Nephron (organoid): ENCODE measurements around the gene LANCL1.
"Not testable (repeated sequence)": the region's sequence is repeated elsewhere in the genome, so short reads cannot be mapped to it uniquely, and the experiment has no call there.

Experiments
- H3K27ac Mint-ChIP-seq, 3 experiments: 2 replicates each; pipeline ENCODE4 v1.8.0; 2020; ENCODE audit warnings: mixed read lengths in 3 of 3, mild to moderate bottlenecking in 2 of 3, moderate library complexity in 1 of 3
- H3K27me3 Mint-ChIP-seq: 2 replicates; pipeline ENCODE4 v1.8.0; 2021; ENCODE audit warnings: low read depth, mild to moderate bottlenecking, moderate library complexity, mixed read lengths
- H3K36me3 Mint-ChIP-seq: 2 replicates; pipeline ENCODE4 v1.8.0; 2020; ENCODE audit warnings: low read depth, mixed read lengths
- H3K4me1 Mint-ChIP-seq: 2 replicates; pipeline ENCODE4 v1.8.0; 2020; ENCODE audit warnings: mixed read lengths
- H3K4me3 Mint-ChIP-seq, 3 experiments: 2 replicates each; pipeline ENCODE4 v1.8.0; 2020; ENCODE audit warnings: mild to moderate bottlenecking in 3 of 3, mixed read lengths in 3 of 3, moderate library complexity in 2 of 3
- H3K9me3 Mint-ChIP-seq: 2 replicates; pipeline ENCODE4 v1.8.0; 2020; ENCODE audit warnings: mixed read lengths
- TF ChIP-seq, protein P1 (sequence below), 3 experiments: fragments of 200-600 bp; sonication (generic); IDR thresholded peaks; one replicate each; pipeline ENCODE4 v1.5.0; 2021; ENCODE audit warnings: antibody characterized with exemption in 3 of 3; ENCODE audit not compliant: unreplicated experiment in 3 of 3

Gene LANCL1

DNA sequence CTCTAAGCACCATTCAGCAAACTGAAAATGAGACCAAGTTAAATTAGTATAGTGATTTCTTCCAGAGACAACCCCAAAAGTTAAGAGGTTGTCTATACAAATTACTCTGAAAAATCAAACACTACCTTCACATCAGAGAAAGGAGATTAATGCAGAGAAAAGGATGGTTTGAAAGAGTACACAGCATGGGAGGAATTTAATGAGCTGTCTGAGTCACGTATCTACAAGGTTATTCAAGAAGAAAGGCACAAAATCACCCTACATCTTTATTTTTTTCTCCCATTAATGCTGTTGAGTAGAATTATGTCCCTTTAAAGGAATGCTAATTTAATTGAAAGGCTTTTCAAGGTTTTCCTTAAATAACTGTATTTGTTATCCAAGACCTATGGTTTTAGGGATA lies 41.1 kb downstream of the LANCL1 start:
- H3K27ac Mint-ChIP-seq: no peak overlapping the region
- H3K4me1 Mint-ChIP-seq: peaks cover 5% of the 10 kb centered on the region
- TF ChIP-seq, protein P1, sequence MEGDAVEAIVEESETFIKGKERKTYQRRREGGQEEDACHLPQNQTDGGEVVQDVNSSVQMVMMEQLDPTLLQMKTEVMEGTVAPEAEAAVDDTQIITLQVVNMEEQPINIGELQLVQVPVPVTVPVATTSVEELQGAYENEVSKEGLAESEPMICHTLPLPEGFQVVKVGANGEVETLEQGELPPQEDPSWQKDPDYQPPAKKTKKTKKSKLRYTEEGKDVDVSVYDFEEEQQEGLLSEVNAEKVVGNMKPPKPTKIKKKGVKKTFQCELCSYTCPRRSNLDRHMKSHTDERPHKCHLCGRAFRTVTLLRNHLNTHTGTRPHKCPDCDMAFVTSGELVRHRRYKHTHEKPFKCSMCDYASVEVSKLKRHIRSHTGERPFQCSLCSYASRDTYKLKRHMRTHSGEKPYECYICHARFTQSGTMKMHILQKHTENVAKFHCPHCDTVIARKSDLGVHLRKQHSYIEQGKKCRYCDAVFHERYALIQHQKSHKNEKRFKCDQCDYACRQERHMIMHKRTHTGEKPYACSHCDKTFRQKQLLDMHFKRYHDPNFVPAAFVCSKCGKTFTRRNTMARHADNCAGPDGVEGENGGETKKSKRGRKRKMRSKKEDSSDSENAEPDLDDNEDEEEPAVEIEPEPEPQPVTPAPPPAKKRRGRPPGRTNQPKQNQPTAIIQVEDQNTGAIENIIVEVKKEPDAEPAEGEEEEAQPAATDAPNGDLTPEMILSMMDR (IDR thresholded peaks at IDR 0.05; ENCODE audit: unreplicated experiment in 3 of 3): no peak
- H3K36me3 Mint-ChIP-seq: peaks cover 78% of the 10 kb centered on the region
- no peak overlapping the region for H3K4me3 Mint-ChIP-seq
- H3K9me3 Mint-ChIP-seq: no peaks in the 10 kb centered on the region
- no peaks in the 10 kb centered on the region for H3K27me3 Mint-ChIP-seq

DNA sequence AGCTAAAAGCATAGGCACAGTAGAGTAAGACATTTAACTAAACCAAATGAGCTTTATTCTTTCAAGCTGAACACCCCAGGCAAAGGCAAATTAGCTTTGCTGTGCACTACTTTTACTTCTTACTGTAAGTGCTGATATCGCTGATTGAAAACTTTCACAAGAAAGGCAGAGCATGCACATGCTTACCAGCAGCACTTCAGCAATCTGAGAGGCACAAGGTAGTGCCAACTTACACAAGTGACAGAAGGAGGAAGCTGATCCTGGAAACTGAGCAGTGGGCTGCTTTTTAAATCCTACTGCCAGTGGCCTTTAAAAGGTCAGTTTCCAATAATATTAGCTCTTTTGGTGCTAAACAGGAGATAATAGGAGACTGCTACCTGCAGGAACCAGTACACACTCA lies 43.9 kb downstream of the LANCL1 start:
- peaks cover 90% of the 10 kb centered on the region for H3K36me3 Mint-ChIP-seq
- no peak overlapping the region for H3K4me3 Mint-ChIP-seq
- TF ChIP-seq, protein P1 (IDR thresholded peaks at IDR 0.05; ENCODE audit: unreplicated experiment in 3 of 3): no peak
- no peaks in the 10 kb centered on the region for H3K27me3 Mint-ChIP-seq
- H3K4me1 Mint-ChIP-seq: peaks cover 10% of the 10 kb centered on the region
- peaks cover under 1% of the 10 kb centered on the region for H3K9me3 Mint-ChIP-seq
- H3K27ac Mint-ChIP-seq: no peak overlapping the region

DNA sequence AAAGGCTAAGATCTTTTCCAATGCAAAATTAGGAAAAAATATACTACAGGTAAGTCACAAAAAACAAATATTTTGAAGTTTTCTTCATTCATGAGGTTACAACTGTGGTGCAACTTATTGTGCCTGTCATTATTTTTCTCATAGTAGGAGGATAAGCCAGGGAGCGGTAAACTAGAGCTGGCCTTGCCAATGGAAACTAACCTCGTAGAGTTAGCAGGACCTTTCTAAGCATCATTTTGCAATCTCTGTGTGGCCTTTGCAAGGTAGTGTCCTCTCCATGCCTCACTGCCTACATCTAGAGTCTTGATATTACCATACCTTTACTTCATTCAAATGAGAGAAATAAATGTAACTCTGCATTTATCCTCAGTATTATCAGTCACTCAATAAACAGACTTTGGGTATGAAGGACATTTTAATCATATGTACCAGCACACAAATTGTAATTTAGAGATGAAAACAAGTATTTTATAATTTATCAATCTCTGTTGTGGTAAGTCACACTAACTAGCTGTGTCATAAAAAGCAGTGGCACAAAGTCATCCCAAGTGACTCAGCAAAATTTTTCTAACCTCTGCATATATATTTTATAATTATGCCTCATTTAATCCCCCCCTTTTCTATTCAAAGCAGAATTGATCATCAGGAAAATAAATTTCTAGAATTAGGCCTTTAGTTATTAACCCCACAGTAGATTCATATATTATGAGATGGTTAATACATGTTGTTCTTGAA lies 47.0 kb downstream of the LANCL1 start:
- H3K27me3 Mint-ChIP-seq: no peaks in the 10 kb centered on the region
- no peak overlapping the region for H3K27ac Mint-ChIP-seq
- H3K36me3 Mint-ChIP-seq: peaks cover 98% of the 10 kb centered on the region
- H3K4me1 Mint-ChIP-seq: peaks cover 10% of the 10 kb centered on the region
- peaks cover 27% of the 10 kb centered on the region for H3K9me3 Mint-ChIP-seq
- H3K4me3 Mint-ChIP-seq: no peak overlapping the region
- TF ChIP-seq, protein P1 (IDR thresholded peaks at IDR 0.05; ENCODE audit: unreplicated experiment in 3 of 3): no peak

GRCh38 chr2:210428393-210429179 lies 48.0 kb downstream of the LANCL1 start:
- Mint-ChIP-seq H3K4me3 (no peak overlapping the region), H3K27me3 (no peaks in the 10 kb centered on the region), H3K9me3 (peaks cover 32% of the 10 kb centered on the region), H3K36me3 (peaks cover 93% of the 10 kb centered on the region), H3K4me1 (peaks cover 10% of the 10 kb centered on the region), H3K27ac (no peak overlapping the region)
- TF ChIP-seq, protein P1 (IDR thresholded peaks at IDR 0.05; ENCODE audit: unreplicated experiment in 3 of 3): no peak

DNA sequence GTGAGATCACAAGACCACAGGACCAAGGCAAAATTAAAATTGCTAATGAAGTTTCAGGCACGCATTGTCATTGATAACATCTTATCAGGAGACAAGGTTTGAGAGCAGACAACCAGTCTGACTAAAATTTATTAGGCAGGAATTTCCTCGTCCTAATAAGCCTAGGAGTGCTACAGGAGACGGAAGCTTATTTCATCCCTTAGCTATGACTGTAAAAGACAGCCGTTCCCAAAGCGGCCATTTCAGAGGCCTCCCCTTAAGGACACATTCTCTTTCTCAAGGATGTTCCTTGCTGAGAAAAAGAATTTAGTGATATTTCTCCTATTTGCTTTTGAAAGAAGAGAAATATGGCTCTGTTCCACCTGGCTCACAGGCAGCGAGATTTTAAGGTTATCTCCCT lies 49.2 kb downstream of the LANCL1 start:
- Mint-ChIP-seq H3K9me3 (peaks cover 32% of the 10 kb centered on the region), H3K36me3 (peaks cover 80% of the 10 kb centered on the region)
- H3K4me3 Mint-ChIP-seq, H3K27ac Mint-ChIP-seq, H3K27me3 Mint-ChIP-seq, H3K4me1 Mint-ChIP-seq: not testable (repeated sequence)

- TF ChIP-seq, protein P1 (IDR thresholded peaks at IDR 0.05; ENCODE audit: unreplicated experiment in 3 of 3): no peak
- Mint-ChIP-seq H3K4me1 (peaks cover 4% of the 10 kb centered on the region), H3K9me3 (peaks cover 28% of the 10 kb centered on the region), H3K4me3 (no peak overlapping the region), H3K27ac (no peak overlapping the region), H3K27me3 (no peaks in the 10 kb centered on the region), H3K36me3 (peaks cover 32% of the 10 kb centered on the region)
Measured at GRCh38 chr2:210422366-210422765, 54.2 kb downstream of the LANCL1 start.
